Measurements from ENCODE around the gene SPNS3.

DNA sequence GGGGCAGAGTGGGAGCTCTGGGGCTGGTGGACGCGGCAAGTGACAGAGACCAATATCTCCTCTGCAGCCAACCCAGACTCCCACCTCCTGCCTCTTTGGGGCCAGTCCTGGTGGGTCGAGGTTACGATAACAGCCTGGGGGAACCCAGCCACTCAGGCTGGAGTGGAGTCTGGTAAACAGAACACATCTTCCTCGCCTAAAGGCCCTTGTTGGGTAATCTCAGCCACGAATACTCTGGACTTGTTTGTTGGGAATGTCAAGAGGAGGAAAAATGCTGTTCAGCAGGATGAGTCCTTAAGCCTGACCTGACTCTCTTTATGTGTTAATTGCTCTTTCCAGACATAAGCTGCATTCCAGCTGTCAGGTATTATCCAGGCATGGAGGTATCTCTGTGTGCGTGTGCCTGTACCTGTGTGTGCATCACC is 56.9 kb downstream of the SPNS3 start:
- TF ChIP-seq, protein P1, sequence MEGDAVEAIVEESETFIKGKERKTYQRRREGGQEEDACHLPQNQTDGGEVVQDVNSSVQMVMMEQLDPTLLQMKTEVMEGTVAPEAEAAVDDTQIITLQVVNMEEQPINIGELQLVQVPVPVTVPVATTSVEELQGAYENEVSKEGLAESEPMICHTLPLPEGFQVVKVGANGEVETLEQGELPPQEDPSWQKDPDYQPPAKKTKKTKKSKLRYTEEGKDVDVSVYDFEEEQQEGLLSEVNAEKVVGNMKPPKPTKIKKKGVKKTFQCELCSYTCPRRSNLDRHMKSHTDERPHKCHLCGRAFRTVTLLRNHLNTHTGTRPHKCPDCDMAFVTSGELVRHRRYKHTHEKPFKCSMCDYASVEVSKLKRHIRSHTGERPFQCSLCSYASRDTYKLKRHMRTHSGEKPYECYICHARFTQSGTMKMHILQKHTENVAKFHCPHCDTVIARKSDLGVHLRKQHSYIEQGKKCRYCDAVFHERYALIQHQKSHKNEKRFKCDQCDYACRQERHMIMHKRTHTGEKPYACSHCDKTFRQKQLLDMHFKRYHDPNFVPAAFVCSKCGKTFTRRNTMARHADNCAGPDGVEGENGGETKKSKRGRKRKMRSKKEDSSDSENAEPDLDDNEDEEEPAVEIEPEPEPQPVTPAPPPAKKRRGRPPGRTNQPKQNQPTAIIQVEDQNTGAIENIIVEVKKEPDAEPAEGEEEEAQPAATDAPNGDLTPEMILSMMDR (optimal IDR thresholded peaks at IDR 0.05 in 1 of 3, IDR thresholded peaks at IDR 0.05 in 1 of 3, conservative IDR thresholded peaks at IDR 0.05 in 1 of 3; ENCODE audit: extremely low read depth in 1 of 3, insufficient read depth in 2 of 3, low read length in 3 of 3) = no peak
- TF ChIP-seq EZH2 (IDR thresholded peaks at IDR 0.05; ENCODE audit: low read length) = no peak
